ENCODE results near the gene ZFP91. TPM values are rescaled to one million over a fixed set of nuclear protein-coding genes. Genes with fewer than 3 reads are reported as not detected.

The ZFP91 gene
- total and polyA plus RNA-seq, 2 of the 4 experiments (the other 2 are of a cell fraction): 20.7 to 25.3 TPM

DNA sequence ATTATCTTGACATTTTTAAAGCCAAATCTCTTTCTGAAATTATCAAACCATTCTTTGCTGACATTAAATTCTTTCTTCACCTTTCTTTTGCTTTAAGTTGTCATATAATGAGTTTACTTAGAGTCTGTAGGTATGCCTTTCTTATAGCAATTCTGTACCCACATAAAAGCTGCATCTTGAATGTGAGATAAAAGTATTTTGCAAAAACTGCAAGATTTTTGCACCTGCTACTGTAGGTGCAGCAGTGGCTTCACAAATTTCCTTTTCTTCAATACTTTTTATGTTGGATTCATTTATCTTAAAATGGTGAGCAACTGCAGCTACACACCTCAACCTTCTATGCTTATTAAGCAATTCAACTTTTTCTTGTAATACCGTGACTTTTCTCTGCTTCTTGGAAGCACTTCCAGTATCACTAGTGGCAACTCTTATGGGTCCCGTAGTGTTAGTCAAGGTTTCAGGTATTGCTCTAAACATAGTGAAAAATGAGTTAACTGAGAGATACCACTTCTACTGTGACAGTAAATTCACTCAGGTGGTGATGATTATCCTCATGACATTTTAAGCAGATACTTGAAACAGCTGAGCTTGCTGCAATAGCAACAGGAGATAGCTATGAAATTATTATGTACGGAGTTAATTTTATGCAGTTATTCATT is 18.8 kb downstream of the ZFP91 start:
- POLR2A ChIA-PET (ENCODE audit: unreplicated experiment): no interaction called here
- 0 out of 2 replicates have a peak, but pooled peaks cover 3% of the 10 kb centered on the region for H3K36me3 ChIP-seq (ENCODE audit: control insufficient read depth, insufficient read depth, low read length)
- H2BK5ac ChIP-seq (ENCODE audit: low read depth, low read length, poor library complexity, severe bottlenecking): no peak overlapping the region
- no peak overlapping the region for H2AK9ac ChIP-seq (replicated peaks; ENCODE audit: low read depth, low read length, poor library complexity)
- H2AK5ac ChIP-seq (ENCODE audit: low read depth, low read length): no peak overlapping the region
- H3K56ac ChIP-seq (ENCODE audit: extremely low read depth, insufficient read depth, low read length): no peak overlapping the region
- no peak overlapping the region for H3K14ac ChIP-seq (replicated peaks; ENCODE audit: low read depth, low read length)
- WGBS, 2 experiments (ENCODE audit: extremely low coverage in 2 of 2, insufficient read length in 1 of 2): no CpG with 5 or more reads among the region's 3 CpGs
- no peak overlapping the region for H4K8ac ChIP-seq (ENCODE audit: low read depth in 2 of 2, low read length in 2 of 2)
- H3K9me1 ChIP-seq (ENCODE audit: insufficient read depth, low read length): peaks cover 3% of the 10 kb centered on the region; the same call in 1 of the 2 replicates
- DNase-seq (no peak), ATAC-seq (ENCODE audit: low read depth) (no peak)
- intact Hi-C loops (cut with micrococcal nuclease): no loop called here
- no peaks in the 10 kb centered on the region for H3K27me3 ChIP-seq (ENCODE audit: control insufficient read depth, insufficient read depth, low read length)
- no peak overlapping the region for H4K5ac ChIP-seq (ENCODE audit: low read depth, low read length)
- TF ChIP-seq MAFK (IDR thresholded peaks at IDR 0.05; ENCODE audit: low read depth, low read length): no peak
- TF ChIP-seq SMC3 (IDR thresholded peaks at IDR 0.05; ENCODE audit: low read depth, low read length): no peak
- no peak for TF ChIP-seq RAD21 (IDR thresholded peaks at IDR 0.05; ENCODE audit: low read length)
- TF ChIP-seq RCOR1 (IDR thresholded peaks at IDR 0.05; ENCODE audit: insufficient replicate concordance, low read length): no peak
- TF ChIP-seq MAZ (IDR thresholded peaks at IDR 0.05; ENCODE audit: borderline replicate concordance, low read depth, low read length): no peak
- TF ChIP-seq FOS (IDR thresholded peaks at IDR 0.05; ENCODE audit: low read depth, low read length): no peak
- TF ChIP-seq, protein P1, sequence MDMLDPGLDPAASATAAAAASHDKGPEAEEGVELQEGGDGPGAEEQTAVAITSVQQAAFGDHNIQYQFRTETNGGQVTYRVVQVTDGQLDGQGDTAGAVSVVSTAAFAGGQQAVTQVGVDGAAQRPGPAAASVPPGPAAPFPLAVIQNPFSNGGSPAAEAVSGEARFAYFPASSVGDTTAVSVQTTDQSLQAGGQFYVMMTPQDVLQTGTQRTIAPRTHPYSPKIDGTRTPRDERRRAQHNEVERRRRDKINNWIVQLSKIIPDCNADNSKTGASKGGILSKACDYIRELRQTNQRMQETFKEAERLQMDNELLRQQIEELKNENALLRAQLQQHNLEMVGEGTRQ (IDR thresholded peaks at IDR 0.05; ENCODE audit: low read depth, low read length): no peak
- TF ChIP-seq, protein P2, sequence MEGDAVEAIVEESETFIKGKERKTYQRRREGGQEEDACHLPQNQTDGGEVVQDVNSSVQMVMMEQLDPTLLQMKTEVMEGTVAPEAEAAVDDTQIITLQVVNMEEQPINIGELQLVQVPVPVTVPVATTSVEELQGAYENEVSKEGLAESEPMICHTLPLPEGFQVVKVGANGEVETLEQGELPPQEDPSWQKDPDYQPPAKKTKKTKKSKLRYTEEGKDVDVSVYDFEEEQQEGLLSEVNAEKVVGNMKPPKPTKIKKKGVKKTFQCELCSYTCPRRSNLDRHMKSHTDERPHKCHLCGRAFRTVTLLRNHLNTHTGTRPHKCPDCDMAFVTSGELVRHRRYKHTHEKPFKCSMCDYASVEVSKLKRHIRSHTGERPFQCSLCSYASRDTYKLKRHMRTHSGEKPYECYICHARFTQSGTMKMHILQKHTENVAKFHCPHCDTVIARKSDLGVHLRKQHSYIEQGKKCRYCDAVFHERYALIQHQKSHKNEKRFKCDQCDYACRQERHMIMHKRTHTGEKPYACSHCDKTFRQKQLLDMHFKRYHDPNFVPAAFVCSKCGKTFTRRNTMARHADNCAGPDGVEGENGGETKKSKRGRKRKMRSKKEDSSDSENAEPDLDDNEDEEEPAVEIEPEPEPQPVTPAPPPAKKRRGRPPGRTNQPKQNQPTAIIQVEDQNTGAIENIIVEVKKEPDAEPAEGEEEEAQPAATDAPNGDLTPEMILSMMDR (conservative IDR thresholded peaks at IDR 0.05; ENCODE audit: low read depth, low read length): no peak
- TF ChIP-seq, protein P3, sequence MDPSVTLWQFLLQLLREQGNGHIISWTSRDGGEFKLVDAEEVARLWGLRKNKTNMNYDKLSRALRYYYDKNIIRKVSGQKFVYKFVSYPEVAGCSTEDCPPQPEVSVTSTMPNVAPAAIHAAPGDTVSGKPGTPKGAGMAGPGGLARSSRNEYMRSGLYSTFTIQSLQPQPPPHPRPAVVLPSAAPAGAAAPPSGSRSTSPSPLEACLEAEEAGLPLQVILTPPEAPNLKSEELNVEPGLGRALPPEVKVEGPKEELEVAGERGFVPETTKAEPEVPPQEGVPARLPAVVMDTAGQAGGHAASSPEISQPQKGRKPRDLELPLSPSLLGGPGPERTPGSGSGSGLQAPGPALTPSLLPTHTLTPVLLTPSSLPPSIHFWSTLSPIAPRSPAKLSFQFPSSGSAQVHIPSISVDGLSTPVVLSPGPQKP (IDR thresholded peaks at IDR 0.05; ENCODE audit: borderline replicate concordance, low read depth, low read length): no peak
- CTCF ChIA-PET: no interaction called here
- H3K9me3 ChIP-seq (ENCODE audit: control insufficient read depth, insufficient read depth, low read length): no peaks in the 10 kb centered on the region
- H3K27ac ChIP-seq (ENCODE audit: insufficient read depth, low read length): no peak overlapping the region
- peaks cover 27% of the 10 kb centered on the region; the same call in 1 of the 2 replicates for H4K20me1 ChIP-seq (ENCODE audit: insufficient read depth, low read length)
- H2BK15ac ChIP-seq (ENCODE audit: low read depth, low read length): no peak overlapping the region
- in situ Hi-C loops (cut with MboI; ENCODE audit: low sequenced_read_pairs): loop anchor here (25.0 kb wide), 1 partner anchor 965 kb away; no protein-coding TSS in a partner anchor
- no peak overlapping the region for H2BK120ac ChIP-seq (ENCODE audit: low read depth, low read length)
- H3K79me1 ChIP-seq (ENCODE audit: low read depth in 1 of 2, low read length in 2 of 2): peaks cover 20 to 54% of the 10 kb centered on the region in 2 experiments
- H3K4ac ChIP-seq (ENCODE audit: low read depth, low read length): no peak overlapping the region
- H3K18ac ChIP-seq (ENCODE audit: low read depth, low read length): no peak overlapping the region
- no peak overlapping the region for H3K9ac ChIP-seq (ENCODE audit: low read depth, low read length)
- no TSS peak for BruUV-seq (replicated peaks)
- no peak overlapping the region for H2AFZ ChIP-seq (replicated peaks; ENCODE audit: low read length, poor library complexity)
- dilution Hi-C loops (cut with HindIII; ENCODE audit: low sequenced_read_pairs, unreplicated experiment): no loop called here
- H2BK20ac ChIP-seq (ENCODE audit: low read depth, low read length): no peak overlapping the region
- H4K91ac ChIP-seq (ENCODE audit: insufficient read depth, low read depth, low read length): no peak overlapping the region
- H3K4me1 ChIP-seq (ENCODE audit: control insufficient read depth, insufficient read depth, low read length): peaks cover 10% of the 10 kb centered on the region
- H3K4me3 ChIP-seq (ENCODE audit: insufficient read depth, low read depth, low read length): no peak overlapping the region
- H3K23ac ChIP-seq (ENCODE audit: low read depth, low read length): no peak overlapping the region
- H3K4me2 ChIP-seq (ENCODE audit: low read depth, low read length): no peak overlapping the region
